Common myeloid progenitor, CD34-positive (primary cell): ENCODE results near the gene SSTR4.

Experiments
- CTCF ChIA-PET: fragments of 350-600 bp; sonication (Branson Sonifier 250); formaldehyde crosslinking; loops from one replicate; lab custom pipeline; 2021; ENCODE audit warnings: antibody characterized with exemption; lab: Charles Lee
- POLR2A ChIA-PET: fragments of 350-600 bp; sonication (Branson Sonifier 250); formaldehyde crosslinking; loops from one replicate; lab custom pipeline; 2021; ENCODE audit warnings: antibody characterized with exemption; lab: Charles Lee
- DNase-seq, 3 donors: peaks; one replicate each; pipeline versions ENCODE4 v3.0.0 to v3.0.0-alpha.2; 2013
- H3K27ac ChIP-seq, 2 experiments: 1 replicate in 1 of 2; 2 replicates in 1 of 2; pipeline ENCODE4 v1.7.0; 2013; ENCODE audit warnings: inconsistent platforms in 2 of 2, low read length in 2 of 2, mild to moderate bottlenecking in 2 of 2, low read depth in 1 of 2, moderate library complexity in 1 of 2; ENCODE audit not compliant: severe bottlenecking in 2 of 2, insufficient read depth in 1 of 2, poor library complexity in 1 of 2
- H3K27me3 ChIP-seq, 5 experiments: replicated peaks in 2 of 5; 1 replicate in 3 of 5; 2 replicates in 2 of 5; pipeline versions ENCODE4 v1.6.1 to v1.7.0; 2013; ENCODE audit warnings: low read length in 4 of 5, mild to moderate bottlenecking in 2 of 5, moderate library complexity in 2 of 5, inconsistent platforms in 1 of 5; ENCODE audit not compliant: insufficient read depth in 5 of 5, control insufficient read depth in 4 of 5
- H3K36me3 ChIP-seq, 4 experiments: 1 replicate in 2 of 4; 2 replicates in 2 of 4; pipeline versions ENCODE4 v1.6.1 to v1.7.0; 2013; ENCODE audit warnings: low read length in 3 of 4, control low read depth in 1 of 4, mild to moderate bottlenecking in 1 of 4; ENCODE audit not compliant: control insufficient read depth in 4 of 4, insufficient read depth in 4 of 4
- H3K4me1 ChIP-seq, 4 experiments: 1 replicate in 3 of 4; 2 replicates in 1 of 4; pipeline versions ENCODE4 v1.6.1 to v1.7.1; 2013; ENCODE audit warnings: low read length in 3 of 4, mild to moderate bottlenecking in 3 of 4, control low read depth in 1 of 4, inconsistent platforms in 1 of 4, moderate library complexity in 1 of 4; ENCODE audit not compliant: control insufficient read depth in 4 of 4, insufficient read depth in 4 of 4; ENCODE audit errors: control extremely low read depth in 1 of 4
- H3K4me3 ChIP-seq, 7 experiments: 1 replicate in 4 of 7; 2 replicates in 3 of 7; pipeline versions ENCODE4 v1.5.1 to v1.7.0; 2013; ENCODE audit warnings: mild to moderate bottlenecking in 7 of 7, low read length in 6 of 7, moderate library complexity in 6 of 7, inconsistent platforms in 2 of 7, low read depth in 2 of 7, control low read depth in 1 of 7; ENCODE audit not compliant: insufficient read depth in 4 of 7, control insufficient read depth in 1 of 7; ENCODE audit errors: extremely low read depth in 1 of 7
- H3K9me3 ChIP-seq, 5 experiments: 1 replicate in 4 of 5; 2 replicates in 1 of 5; pipeline versions ENCODE4 v1.6.1 to v1.7.1; 2013; ENCODE audit warnings: low read length in 4 of 5, mild to moderate bottlenecking in 2 of 5, inconsistent platforms in 1 of 5, low read depth in 1 of 5, moderate library complexity in 1 of 5; ENCODE audit not compliant: control insufficient read depth in 4 of 5, insufficient read depth in 2 of 5; ENCODE audit errors: control extremely low read depth in 1 of 5
- WGBS: methylation state at CpG from one replicate; pipeline ENCODE4 v1.1.5; 2013; ENCODE audit not compliant: insufficient coverage; 5-methylcytosine and 5-hydroxymethylcytosine counted together

Gene SSTR4

GRCh38 chr20:23083553-23084220 is 48.6 kb downstream of the SSTR4 start:
- ChIA-PET POLR2A (no interaction called here), CTCF (interaction anchor here (1.1 to 1.2 kb wide), 2 partner anchors 15 to 24 kb away, joined by 3 to 4 read pairs; no protein-coding TSS in a partner anchor)
- WGBS, result 95% methylated on average over 8 of the region's 15 CpGs
- H3K27ac ChIP-seq, result no peak overlapping the region
- H3K9me3 ChIP-seq, result no peaks in the 10 kb centered on the region
- H3K4me1 ChIP-seq, result peaks cover 14 to 74% (median 45%) of the 10 kb centered on the region in 4 experiments
- peak overlapping the region in 2 of 7 experiments; percentile 46 to 53 for H3K4me3 ChIP-seq
- DNase-seq, result no peak
- H3K36me3 ChIP-seq, result peaks cover 0 to 4% (median 2%) of the 10 kb centered on the region in 4 experiments
- H3K27me3 ChIP-seq, result no peaks in the 10 kb centered on the region

GRCh38 chr20:23084282-23084844 is 49.3 kb downstream of the SSTR4 start:
- Histone ChIP-seq H3K4me3 (peak overlapping the region in 1 of 7 experiments; percentile 46), H3K9me3 (no peaks in the 10 kb centered on the region), H3K27ac (no peak overlapping the region), H3K4me1 (peaks cover 14 to 75% (median 45%) of the 10 kb centered on the region in 4 experiments), H3K27me3 (no peaks in the 10 kb centered on the region), H3K36me3 (peaks cover 0 to 4% (median 2%) of the 10 kb centered on the region in 4 experiments)
- DNase-seq, result no peak
- WGBS, result 99% methylated on average over 9 of the region's 17 CpGs
- POLR2A ChIA-PET, result no interaction called here
- CTCF ChIA-PET, result interaction anchor here (1.1 to 1.6 kb wide), 3 partner anchors 16 to 256 kb away, joined by 3 to 5 read pairs (median 4); no protein-coding TSS in a partner anchor

GRCh38 chr20:23084845-23085365 is 49.8 kb downstream of the SSTR4 start:
- ChIA-PET POLR2A (no interaction called here), CTCF (interaction anchor here (1.1 to 1.6 kb wide), 2 partner anchors 25 to 255 kb away, joined by 3 to 5 read pairs; no protein-coding TSS in a partner anchor)

DNA sequence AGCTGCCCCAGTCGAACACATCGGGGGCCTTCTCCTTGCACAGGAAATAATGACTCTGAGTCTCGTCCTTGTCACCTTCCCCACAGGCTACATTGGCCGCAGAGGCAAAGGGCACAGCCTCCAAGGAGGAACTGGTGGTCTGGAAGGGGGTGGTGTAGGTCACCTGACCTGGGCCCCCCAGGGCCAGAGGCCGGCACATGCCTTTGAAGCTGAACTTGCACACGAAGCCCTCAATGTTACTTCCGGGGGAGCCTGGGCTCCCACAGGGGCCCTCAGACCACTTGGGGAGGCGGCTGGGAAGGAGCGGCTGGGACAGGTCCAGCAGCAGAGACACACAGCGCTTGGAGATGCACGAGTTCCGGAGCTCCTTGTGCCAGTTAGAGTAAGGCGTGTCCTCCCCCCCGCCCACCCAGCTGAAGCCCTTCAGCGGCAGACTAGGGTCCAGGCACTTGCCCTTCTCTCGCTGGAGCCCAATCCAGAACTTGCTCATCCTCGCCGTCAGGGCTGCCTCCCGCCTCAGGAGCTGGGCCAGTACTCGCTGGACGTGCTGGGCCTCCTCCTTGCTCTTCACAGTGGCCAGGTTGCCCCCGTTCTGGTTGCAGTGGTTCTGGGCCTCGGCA is 50.4 kb downstream of the SSTR4 start:
- Histone ChIP-seq H3K36me3 (peaks cover 0 to 3% (median under 1%) of the 10 kb centered on the region in 4 experiments), H3K4me1 (peaks cover 14 to 75% (median 45%) of the 10 kb centered on the region in 4 experiments), H3K27ac (no peak overlapping the region), H3K4me3 (peak overlapping the region in 3 of 7 experiments; percentile 5 to 58 (median 57)), H3K9me3 (no peaks in the 10 kb centered on the region), H3K27me3 (no peaks in the 10 kb centered on the region)
- peak in 2 of 3 donors; percentile 22 to 36 for DNase-seq
- CTCF ChIA-PET, result interaction anchor here (1.3 to 1.8 kb wide), 5 partner anchors 24 to 396 kb away, joined by 3 to 6 read pairs (median 5); partner anchors contain the start of gene THBD
- POLR2A ChIA-PET, result interaction anchor here (1.4 kb wide), 1 partner anchor 40 kb away, joined by 3 read pairs; no protein-coding TSS in a partner anchor
- WGBS, result 79% methylated on average over 20 of the region's 23 CpGs

More at GRCh38 chr20:23084845-23085365, 49.8 kb downstream of the SSTR4 start:
- H3K9me3 ChIP-seq, result no peaks in the 10 kb centered on the region
- H3K27ac ChIP-seq, result no peak overlapping the region
- H3K27me3 ChIP-seq, result no peaks in the 10 kb centered on the region
- peaks cover 14 to 75% (median 45%) of the 10 kb centered on the region in 4 experiments for H3K4me1 ChIP-seq
- peak overlapping the region in 1 of 7 experiments; percentile 44 for H3K4me3 ChIP-seq
- DNase-seq, result no peak
- H3K36me3 ChIP-seq, result peaks cover 0 to 4% (median 2%) of the 10 kb centered on the region in 4 experiments
- WGBS, result 97% methylated on average over 19 of the region's 24 CpGs

DNA sequence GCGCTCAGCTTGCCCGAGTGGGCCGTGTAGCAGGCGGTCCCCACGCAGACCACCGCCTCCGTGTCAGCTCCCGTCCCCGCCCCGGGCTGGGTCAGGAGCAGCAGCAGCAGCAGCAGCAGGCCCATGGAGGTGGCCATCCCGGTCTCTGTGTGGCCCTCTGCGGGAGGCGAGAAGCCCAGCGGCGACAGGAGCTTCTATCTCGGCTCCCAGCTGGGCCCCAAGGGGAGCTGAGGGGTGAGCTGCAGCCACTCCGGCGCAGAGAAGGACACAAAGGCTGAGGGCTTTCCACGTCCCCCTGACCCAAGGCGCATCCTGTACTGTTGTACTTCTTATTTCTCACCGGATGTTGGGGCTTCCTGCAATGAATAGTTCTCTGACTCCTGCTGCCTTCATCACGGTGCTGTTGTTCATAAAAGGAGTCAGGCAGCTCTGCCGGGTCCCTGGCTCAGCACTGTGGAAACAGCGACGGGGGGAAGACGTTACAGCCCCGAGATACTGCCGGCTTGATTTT is 51.0 kb downstream of the SSTR4 start, which contains the start of gene CD93:
Gene CD93 (minus strand): TSS at position 269 of the 511 bp plus-strand sequence. CDS start 132 bp downstream, at position 137.
- H3K9me3 ChIP-seq, result no peaks in the 10 kb centered on the region
- H3K27ac ChIP-seq, result peak within 1 kb of the TSS in 1 of 2 experiments; percentile 14
- ChIA-PET POLR2A (interaction anchor here (0.8 to 1.4 kb wide), 2 partner anchors 28 to 39 kb away, joined by 3 read pairs; no protein-coding TSS in a partner anchor), CTCF (interaction anchor here (1.3 to 1.8 kb wide), 5 partner anchors 25 to 396 kb away, joined by 3 to 6 read pairs (median 5); partner anchors contain the start of gene THBD)
- H3K4me1 ChIP-seq, result peaks cover 14 to 75% (median 45%) of the 10 kb centered on the region in 4 experiments
- H3K36me3 ChIP-seq, result no peaks in the 10 kb centered on the region
- 10% methylated on average over 27 of the region's 28 CpGs for WGBS
- H3K4me3 ChIP-seq, result peak within 1 kb of the TSS in 4 of 7 experiments; percentile 5 to 58 (median 51)
- DNase-seq, result peak; percentile 34 to 74 (median 65)
- H3K27me3 ChIP-seq, result no peaks in the 10 kb centered on the region

GRCh38 chr20:23086931-23087411 is 51.9 kb downstream of the SSTR4 start:
- H3K27me3 ChIP-seq, result no peaks in the 10 kb centered on the region
- peaks cover 14 to 68% (median 45%) of the 10 kb centered on the region in 4 experiments for H3K4me1 ChIP-seq
- no peaks in the 10 kb centered on the region for H3K9me3 ChIP-seq
- H3K4me3 ChIP-seq, result peak overlapping the region in 3 of 7 experiments; percentile 45 to 58 (median 57)
- peak in 1 of 3 donors; percentile 24 for DNase-seq
- no peaks in the 10 kb centered on the region for H3K36me3 ChIP-seq
- ChIA-PET POLR2A (interaction anchor here (0.8 to 1.4 kb wide), 2 partner anchors 27 to 38 kb away, joined by 3 read pairs; no protein-coding TSS in a partner anchor), CTCF (interaction anchor here (1.5 to 1.8 kb wide), 3 partner anchors 26 to 397 kb away, joined by 4 to 6 read pairs (median 5); partner anchors contain the start of gene THBD)
- no peak overlapping the region for H3K27ac ChIP-seq
- 86% methylated on average over 9 of the region's 14 CpGs for WGBS
